Effector CD4-positive, alpha-beta T cell (primary cell): ENCODE data around the gene MPC1.
A peak's percentile ranks its signal among the peaks of the same experiment; 100 is the strongest.

Experiments
- DNase-seq: peaks from one replicate; pipeline ENCODE4 v3.0.0-alpha.2; 2020
- total RNA-seq: gene quantifications from one replicate; lab custom pipeline; 2026; lab: John Stamatoyannopoulos, UW

The MPC1 gene
- total RNA-seq, result 13.5 reads per million, percentile 38 among the genes with 10 or more reads in this experiment

- DNase-seq, result peak; percentile 91
Observed at GRCh38 chr6:166382933-166383801, at the start of gene MPC1. TSS of gene MPC1 (minus strand) at chr6:166382940. CDS start at chr6:166382876, 64 bp downstream.

GRCh38 chr6:166430269-166430668 is 47.5 kb upstream of the MPC1 start:
- no peak for DNase-seq

- DNase-seq, result no peak
Observed at GRCh38 chr6:166424431-166424830, 41.7 kb upstream of the MPC1 start.

DNA sequence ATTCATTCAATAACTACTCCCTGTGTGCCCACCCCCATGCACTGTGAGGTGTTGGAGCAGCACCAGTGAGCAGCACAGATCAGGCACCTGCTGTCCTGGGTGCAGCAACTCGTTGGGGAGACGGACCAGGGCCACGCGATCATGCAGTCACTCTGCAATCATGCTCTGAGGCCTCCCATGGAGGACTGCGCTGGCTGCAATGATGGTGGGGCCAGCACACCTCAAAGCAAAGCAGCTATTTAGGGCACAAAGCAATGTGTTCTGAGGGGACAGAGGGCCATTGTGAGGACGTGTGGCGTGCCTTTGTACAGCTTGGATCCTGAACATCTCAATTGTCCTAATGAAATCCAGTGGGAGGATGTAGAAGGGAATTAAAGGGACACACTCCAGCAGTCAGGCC is 41.0 kb upstream of the MPC1 start:
- no peak for DNase-seq

- DNase-seq, result no peak
Observed at GRCh38 chr6:166423051-166423745, 40.5 kb upstream of the MPC1 start.

- no peak for DNase-seq
Observed at GRCh38 chr6:166422201-166422940, 39.6 kb upstream of the MPC1 start.

DNA sequence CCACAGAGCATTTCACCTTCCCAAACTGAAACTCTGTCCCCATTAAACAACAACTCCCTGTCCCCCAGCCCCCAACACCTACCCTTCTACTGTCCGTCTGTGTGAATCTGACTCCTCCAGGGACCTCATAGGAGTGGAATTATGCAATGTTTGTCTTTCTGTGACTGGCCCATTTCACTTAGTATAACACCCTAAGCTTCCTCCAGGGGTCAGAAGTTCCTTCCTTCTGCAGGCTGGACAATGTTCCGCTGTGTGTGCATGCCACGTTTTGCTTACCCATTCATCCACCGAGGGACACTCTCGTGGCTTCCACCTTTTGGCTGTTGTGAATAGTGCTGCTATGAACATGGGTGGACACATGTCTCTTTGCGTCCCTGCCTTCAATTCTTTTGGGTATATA is 37.6 kb upstream of the MPC1 start:
- DNase-seq, result no peak

DNA sequence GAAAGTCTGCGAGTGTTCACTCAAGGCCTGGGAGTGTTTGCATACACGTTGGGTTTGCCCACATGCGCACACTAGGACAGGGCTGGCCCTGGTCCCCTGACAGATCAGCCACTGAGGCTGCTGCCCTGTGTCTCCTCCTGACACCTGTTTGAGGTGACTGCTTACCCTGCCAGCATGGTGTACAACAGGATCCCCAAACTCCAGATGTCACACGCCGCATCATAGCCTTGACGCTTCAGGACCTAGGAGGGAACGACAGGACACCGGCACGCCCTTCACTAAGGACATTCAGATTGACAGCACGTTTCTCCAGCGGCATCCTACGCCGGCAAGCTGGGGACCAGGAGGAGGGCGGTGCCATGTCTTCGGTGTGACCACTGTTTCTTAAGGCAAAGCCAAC is 37.0 kb upstream of the MPC1 start:
- no peak for DNase-seq

DNA sequence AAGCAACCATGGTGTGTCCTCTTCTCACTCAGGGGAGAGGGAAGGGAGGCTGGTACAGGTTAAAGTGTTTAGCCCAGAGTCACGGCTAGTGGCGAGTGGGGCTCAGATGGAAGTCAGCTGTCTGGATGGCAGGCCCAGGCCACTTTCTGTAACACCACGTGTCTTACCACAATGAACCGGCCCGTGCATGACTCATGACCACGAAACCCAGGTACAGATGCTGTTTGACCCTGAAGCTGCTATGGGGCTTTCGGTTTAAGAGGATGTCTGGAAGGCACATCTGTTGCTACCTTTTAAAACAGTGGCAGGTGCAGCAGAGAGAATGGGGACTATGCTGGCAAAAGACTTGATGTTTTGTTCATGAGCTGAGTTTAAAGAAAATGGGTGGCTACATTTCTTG is 36.5 kb upstream of the MPC1 start:
- DNase-seq, result peak; percentile 44

GRCh38 chr6:166418691-166419143 is 36.0 kb upstream of the MPC1 start:
- DNase-seq, result no peak

DNA sequence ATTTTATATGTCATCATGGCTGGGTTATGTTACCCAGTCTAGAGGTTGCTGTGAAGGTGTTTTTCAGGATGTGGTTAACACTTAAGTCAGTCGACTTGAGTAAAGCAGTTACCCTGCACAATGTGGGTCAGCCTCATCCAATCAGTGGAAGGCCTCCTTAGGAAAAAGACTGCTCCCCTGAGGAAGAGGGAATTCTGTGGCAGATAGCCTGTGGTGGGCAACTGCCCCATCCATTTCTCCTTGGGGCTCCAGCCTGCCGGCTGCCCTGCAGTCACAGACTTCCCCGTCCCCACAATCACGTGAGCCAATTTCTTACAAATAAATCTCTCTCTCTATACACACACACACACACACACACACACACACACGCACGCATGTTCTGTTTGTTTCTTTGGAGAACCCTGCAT is 34.5 kb upstream of the MPC1 start:
- peak; percentile 47 for DNase-seq

- DNase-seq, result no peak
Observed at GRCh38 chr6:166415833-166416347, 33.1 kb upstream of the MPC1 start.

GRCh38 chr6:166415306-166415705 is 32.6 kb upstream of the MPC1 start:
- DNase-seq, result no peak

DNA sequence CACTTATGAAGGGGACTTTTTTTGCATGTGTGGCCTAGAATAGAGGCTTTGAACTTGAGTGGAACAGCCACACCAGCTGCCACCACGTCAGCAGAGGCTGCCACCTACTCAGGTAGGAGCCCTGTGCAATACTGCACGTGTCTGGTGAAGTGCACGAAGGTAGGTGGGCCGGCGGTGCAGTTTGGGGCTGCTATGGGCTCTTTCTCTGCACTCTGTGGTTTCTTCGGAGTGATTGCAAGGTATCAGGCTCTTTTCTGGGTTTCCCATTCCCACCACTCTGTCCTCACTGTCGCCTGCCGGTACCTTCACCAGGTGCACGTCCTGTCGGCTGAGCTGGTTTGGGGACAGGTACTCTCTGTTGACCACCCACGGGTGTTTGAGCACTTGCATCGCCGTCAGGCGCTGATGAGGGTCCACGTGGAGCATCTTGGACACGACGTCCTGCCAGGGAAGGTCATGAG is 30.8 kb upstream of the MPC1 start:
- no peak for DNase-seq

- DNase-seq, result no peak
Observed at GRCh38 chr6:166412911-166413384, 30.2 kb upstream of the MPC1 start.

GRCh38 chr6:166412156-166412910 is 29.6 kb upstream of the MPC1 start:
- DNase-seq, result no peak

- DNase-seq, result no peak
Observed at GRCh38 chr6:166411721-166412151, 29.0 kb upstream of the MPC1 start.

- DNase-seq, result no peak
Observed at GRCh38 chr6:166411271-166411670, 28.5 kb upstream of the MPC1 start.

DNA sequence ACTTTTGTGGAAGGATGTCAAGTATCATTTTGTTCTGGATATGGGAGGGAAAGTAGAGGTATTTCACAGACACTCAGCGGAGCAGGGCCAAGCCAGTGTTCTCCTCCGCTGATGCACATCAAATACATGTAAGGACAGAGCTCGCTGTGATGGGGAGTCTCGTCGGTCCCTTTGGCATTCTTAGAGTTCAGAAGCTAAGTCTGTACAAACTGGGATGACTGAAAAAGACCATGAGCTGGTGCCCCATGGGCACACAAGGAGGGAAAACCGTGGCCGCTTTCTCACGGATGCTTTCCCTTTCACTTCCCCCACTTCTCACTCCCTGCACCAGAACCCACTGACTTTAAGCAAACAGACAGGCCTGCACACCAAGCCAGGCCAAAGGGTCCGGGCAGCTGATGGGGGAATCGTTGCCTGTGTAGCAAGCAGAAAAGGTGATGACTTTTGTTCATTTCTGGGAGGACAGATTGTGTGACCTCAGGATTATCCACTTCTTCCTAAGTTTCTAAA is 27.7 kb upstream of the MPC1 start:
- DNase-seq, result no peak

GRCh38 chr6:166408936-166409755 is 26.4 kb upstream of the MPC1 start:
- no peak for DNase-seq

DNA sequence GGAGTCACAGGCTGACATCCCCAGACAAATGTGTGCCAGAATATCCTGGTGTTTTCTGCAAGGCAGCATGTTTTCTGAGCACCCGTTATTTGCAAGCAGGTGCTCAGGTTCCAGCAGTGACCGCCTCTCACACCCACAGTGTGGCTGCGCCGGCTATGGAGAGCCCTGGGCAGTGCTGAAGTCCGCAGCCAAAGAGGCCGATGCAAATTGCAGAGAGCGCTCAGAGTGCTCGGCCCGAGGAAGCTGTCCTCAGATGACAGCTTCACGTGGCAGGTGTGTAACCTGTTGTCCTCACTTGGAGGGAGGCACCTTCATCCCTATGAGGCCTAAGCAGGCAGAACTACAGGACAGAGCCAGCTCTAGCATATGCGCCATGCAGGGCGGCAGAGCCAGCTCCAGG is 23.5 kb upstream of the MPC1 start:
- DNase-seq, result no peak
